Measurements from ENCODE around the gene WNT7A.

- no peak for TF ChIP-seq CTCF (IDR thresholded peaks at IDR 0.05 in 2 of 3, conservative IDR thresholded peaks at IDR 0.05 in 1 of 3; ENCODE audit: borderline replicate concordance in 1 of 3, insufficient read depth in 1 of 3, low read depth in 2 of 3, low read length in 2 of 3)
- TF ChIP-seq EZH2 (IDR thresholded peaks at IDR 0.05): no peak
- no peak for TF ChIP-seq POLR2A (IDR thresholded peaks at IDR 0.05; ENCODE audit: borderline replicate concordance, extremely low read depth, insufficient read depth, insufficient read length)
- TF ChIP-seq MAX (IDR thresholded peaks at IDR 0.05): peak; percentile 69
Measured at GRCh38 chr3:13801361-13802204, 78.3 kb downstream of the WNT7A start.
